ENCODE data around the gene CPM.
"Not testable (repeated sequence)": the region's sequence is repeated elsewhere in the genome, so short reads cannot be mapped to it uniquely, and the experiment has no call there.

Gene CPM

DNA sequence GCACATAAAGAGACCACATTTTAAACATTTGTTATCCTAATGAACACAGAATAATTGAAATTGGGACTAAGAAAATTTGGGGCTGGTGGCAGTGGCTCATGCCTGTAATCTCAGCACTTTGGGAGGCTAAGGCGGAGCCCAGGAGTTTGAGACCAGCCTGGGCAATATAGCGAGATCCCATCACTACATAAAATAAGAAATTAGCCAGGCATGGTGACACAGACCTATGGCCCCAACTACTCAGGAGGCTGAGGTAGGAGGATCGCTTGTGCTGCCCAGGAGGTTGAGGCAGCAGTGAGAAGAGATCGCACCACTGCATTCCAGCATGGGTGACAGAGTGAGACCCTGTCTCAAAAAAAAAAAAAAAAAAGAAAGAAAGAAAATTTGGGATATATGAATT lies 59.7 kb downstream of the CPM start:
- no peak for DNase-seq

GRCh38 chr12:68871921-68872320 lies 61.0 kb downstream of the CPM start:
- DNase-seq = no peak

- no peak for DNase-seq
Measured at GRCh38 chr12:68871396-68871795, 61.6 kb downstream of the CPM start.

DNA sequence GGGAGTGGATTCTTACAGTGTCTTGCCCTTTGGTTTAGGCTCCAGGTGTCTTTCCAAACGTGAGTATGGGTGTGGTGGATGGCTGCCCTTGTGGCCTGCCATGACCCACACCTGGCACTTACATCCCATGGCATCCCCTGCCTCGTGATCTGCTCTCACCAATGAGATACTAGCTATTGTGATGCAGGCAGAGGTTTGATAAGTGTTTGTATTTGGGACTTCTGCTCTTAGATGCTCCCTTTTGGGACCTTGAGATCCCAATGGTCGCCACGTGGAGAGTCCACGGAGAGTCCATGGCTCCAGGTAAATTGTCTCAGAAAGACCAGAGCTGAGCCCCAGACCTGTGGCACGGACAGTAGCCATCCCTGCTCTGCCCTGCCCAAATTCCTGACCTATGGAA lies 62.5 kb downstream of the CPM start:
- no peak for DNase-seq

DNA sequence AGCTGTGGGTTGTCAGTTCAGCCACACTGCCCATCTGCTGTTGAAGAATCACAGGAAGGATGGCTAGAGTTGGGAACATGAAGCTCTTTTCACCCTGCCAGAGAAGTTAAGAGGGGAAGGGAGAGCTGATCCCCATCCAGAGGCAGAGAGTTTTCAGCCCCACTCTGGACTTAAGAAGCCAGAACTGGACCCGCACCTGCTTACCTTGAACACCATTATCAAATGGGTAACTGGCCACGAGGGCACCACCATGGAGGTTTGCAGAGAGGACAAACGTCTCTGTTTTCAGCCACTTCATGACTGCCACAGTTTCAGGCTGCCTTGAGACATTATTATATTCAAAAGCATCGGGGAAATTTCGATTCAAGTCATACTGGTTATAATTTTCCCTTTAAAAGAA lies 63.0 kb downstream of the CPM start:
- DNase-seq = no peak

- no peak for DNase-seq
Measured at GRCh38 chr12:68868043-68868790, 64.8 kb downstream of the CPM start.

GRCh38 chr12:68867606-68868005 lies 65.4 kb downstream of the CPM start:
- DNase-seq = no peak

- DNase-seq = no peak
Measured at GRCh38 chr12:68866950-68867349, 66.0 kb downstream of the CPM start.

DNA sequence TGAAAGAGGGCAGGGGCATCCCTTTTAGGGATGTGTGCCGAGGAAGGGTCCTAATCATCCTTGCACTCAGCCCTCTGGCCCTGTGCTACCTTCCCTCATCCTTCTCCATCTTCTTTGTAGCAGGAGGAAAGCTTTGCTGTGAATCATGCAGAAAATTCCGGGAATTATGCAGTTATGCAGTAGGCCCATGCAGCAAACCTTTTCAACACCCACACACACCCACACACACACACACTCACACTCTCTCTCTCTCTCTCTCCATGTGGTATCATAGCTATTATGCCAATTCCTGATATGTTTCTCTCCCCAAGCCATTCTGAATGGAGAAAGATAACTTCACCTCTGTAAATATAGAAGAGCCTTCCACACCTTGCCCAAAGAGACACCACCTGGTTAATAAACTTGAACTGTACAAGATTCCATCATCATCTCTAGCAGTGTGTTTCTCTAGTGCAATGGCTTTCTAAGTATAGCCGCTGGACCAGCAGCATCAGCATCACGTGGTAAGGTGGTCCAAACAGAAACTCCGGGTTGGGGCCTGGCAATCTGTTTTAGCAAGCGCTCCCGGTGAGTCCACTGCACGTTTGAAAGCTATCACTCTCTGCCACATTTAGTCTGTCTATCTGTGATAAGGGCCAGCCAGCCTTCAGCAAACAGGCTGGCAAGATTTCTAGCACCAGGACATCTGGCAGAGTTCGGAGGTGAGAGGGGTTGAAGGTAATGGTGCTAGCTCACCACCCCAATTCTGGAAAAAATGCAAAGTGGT lies 67.4 kb downstream of the CPM start:
- DNase-seq = no peak

DNA sequence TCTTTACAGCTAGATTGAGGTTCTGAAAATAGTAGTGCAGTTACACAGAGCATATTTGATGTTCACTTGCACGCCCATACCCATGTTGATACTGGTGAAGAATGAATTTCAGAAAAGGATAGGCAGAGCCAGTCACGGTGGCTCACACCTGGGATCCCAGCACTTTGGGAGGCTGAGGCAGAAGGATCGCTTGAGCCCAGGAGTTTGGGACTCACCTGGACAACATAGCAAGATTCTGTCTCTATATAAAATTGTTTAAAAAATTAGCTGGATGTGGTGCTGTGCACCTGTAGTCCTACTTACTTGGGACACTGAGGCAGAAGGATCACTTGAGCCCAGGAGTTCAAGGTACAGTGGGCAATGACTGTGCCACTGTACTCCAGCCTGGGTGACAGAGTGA lies 68.4 kb downstream of the CPM start:
- DNase-seq = no peak

DNA sequence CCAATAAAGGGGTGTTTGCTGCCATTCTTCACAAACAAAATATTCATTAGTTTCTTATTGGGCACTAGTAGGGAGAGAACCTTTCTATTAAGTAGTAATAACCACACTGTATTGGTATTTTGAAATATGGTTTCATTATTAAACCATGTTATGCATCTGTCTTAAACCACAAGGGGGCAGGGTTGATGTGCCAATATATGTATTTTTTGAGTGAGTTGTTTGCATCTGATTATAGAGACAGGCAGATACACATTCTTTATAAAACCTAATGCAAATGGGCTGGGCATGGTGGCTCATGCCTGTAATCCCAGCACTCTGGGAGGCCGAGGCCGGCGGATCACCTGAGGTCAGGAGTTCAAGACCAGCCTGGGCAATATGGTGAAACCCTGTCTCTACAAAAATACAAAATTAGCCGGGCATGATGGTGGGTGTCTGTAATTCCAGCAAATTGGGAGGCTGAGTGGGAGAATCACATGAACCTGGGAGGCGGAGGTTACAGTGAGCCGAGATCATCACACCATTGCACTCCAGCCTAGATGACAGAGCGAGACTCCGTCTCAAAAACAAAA lies 69.0 kb downstream of the CPM start:
- not testable (repeated sequence) for DNase-seq

DNA sequence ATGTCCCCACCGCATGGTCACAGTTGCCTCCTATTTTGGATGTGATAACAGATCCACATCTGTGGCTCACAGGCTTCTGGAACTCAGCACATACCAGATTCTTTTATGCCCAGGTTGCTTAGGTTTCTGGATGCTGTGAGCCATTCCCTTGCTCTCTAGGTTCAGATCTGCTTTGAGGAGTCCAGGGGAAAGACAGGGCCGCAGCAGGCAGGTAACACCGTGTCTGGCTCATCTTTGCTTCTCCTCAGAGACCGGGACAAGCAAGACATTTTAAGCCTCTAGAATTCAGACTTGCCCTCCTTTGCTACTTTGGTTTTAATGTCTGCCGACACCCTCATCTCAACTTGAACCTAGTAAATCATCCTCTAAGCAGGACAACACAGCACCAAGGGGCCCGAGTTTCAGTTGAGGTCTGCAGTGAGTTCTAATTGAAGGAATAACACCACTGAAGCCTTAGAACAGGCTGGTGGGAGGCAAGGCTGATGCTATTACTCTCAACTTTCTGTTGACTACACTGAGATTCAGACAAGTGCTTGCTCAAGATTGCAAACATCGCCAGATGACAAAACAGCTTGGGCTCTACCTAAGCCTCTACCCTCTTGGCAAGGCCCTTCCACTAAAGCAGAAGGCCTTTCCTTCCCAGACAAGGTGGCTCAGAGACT lies 69.7 kb downstream of the CPM start:
- no peak for DNase-seq

DNA sequence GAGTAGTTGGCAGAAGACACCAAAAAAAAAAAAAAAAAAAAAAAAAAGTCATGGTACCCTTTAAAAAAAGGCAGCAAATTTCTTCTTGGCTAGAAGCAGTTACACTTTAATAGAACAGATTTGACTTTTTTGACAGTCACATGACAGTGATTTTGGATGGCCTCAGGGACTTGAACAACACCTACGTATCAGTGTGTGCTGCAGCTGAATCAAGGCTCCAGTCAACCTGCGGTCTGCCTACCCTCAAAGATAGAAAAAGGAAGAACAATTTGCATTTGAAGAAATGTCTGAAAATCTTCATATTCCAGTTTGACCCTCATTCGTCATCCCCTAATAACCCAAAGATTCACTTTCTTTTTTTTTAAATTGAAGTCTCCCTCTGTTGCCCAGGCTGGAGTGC lies 71.1 kb downstream of the CPM start:
- DNase-seq = no peak

DNA sequence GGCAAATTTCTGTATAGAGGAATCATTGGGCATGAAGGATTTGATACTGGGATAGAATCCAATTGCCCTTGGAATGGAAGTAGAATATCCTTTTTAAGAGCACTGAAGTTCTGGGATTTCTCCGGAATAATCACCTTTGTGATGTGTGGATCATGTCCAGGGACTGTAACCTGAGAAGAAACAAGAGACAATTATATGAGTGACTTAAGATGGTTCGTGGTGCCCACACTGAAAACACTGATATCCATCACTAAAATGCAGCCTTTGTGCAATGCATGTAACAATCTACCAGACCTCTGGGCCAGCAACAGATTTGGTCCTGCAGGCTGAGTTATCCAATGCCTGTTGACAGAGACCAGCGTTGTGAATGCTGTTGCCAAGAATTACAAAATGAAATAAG lies 76.5 kb downstream of the CPM start:
- no peak for DNase-seq

- DNase-seq = no peak
Measured at GRCh38 chr12:68855771-68856170, 77.2 kb downstream of the CPM start.

GRCh38 chr12:68855111-68855510 lies 77.9 kb downstream of the CPM start:
- no peak for DNase-seq

DNA sequence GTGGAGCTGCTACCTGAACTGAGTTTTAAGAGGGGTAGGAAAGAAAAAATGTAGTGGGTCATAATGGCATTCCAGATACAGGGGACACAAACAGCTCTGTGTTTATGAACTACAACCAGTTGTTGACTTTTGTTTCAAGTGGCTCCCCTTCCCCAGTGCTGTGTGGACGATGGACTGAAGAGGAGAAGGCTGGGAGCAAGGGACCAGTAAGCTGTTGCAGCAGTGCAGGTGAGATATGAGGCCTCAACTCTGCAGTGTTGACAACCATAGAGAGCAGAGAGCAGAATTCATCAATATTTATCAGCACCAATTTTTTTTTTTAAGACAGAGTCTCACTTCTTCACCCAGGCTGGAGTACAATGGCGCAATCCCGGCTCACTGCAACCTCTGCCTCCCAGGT lies 78.4 kb downstream of the CPM start:
- no peak for DNase-seq

DNA sequence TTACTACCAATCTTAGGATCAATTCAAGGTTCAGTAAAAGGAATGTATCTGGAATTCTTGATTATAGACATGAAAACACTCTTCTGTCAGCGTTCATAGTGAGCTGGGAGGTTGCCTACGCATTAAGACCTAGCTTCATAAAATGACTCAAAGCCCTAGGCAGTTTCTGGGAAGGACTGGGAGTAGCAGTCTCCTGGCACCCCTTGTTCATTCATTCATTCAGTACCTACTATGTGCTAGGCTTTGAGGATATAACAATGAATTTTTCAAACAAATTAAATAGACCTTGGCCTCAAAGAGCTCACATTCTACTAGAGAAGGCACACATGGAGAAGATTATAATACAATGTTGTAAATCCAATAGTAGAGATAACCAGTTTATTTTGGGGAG lies 78.9 kb downstream of the CPM start:
- no peak for DNase-seq

GRCh38 chr12:68853396-68854077 lies 79.4 kb downstream of the CPM start:
- DNase-seq = no peak

DNA sequence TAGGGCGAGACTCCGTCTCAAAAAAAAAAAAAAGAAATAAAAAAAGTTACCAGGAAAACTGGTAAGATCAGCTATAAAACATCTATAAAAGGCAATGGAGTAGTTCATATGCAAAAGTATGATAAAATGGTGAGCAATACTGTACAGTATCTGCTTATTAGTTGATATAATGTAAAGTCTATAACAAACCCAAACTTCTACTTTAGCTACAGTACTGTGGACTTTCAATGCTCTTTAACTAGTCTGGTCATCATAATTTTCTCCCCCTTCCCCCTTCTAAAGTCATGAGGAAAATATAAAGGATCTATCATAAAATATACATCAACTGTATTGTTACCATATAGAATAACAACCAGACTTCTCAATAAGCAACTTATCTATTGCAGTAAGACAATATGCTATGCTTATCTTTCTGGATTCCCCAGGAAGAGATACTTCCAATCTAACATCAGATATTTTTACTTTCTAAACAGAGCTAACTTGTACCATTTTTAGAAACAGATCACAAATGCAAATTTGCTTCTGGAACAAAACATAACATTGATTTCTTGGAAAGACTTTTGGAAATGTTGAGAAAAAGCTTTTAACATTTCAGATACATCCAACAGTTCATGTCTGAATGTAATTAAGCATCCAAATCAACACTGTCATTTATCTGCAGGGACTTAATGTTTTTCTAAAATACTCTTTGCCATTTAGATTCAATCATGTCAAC lies 81.2 kb downstream of the CPM start:
- no peak for DNase-seq

DNA sequence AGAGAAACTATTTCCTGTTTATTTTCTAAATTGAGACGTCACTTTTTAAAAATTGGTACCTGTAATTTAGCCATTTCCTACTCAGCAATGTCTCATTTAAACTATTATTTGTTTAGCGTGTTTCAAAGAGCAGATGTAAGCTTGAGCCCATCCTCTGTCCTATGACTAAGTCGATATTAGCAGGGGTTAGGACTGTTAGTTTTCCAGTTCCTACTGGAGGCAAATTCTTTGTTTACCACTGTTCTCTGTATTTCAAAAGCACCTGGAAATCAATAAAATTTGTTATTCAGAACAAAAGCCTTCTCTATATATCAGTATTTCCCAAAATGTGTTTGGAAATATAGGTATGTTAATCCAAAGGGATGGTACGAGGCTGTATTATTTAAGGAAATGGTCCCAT lies 82.6 kb downstream of the CPM start:
- DNase-seq = no peak

GRCh38 chr12:68846811-68847210 lies 86.2 kb downstream of the CPM start:
- no peak for DNase-seq
